CD4-positive, alpha-beta T cell treated with Interleukin-6 at 100 ng/mL for 8 hours (primary cell): ENCODE data around the gene CNTNAP5.

Experiments
- DNase-seq: peaks from one replicate; pipeline ENCODE4 v3.0.0-alpha.2; 2020; ENCODE audit warnings: mixed read lengths, low spot score

Gene CNTNAP5

GRCh38 chr2:124063596-124063995 lies 38.5 kb downstream of the CNTNAP5 start:
- no peak for DNase-seq

- DNase-seq = no peak
Observed at GRCh38 chr2:124065636-124066035, 40.5 kb downstream of the CNTNAP5 start.

GRCh38 chr2:124066776-124067175 lies 41.7 kb downstream of the CNTNAP5 start:
- DNase-seq = no peak

- DNase-seq = no peak
Observed at GRCh38 chr2:124079045-124079444, 54.0 kb downstream of the CNTNAP5 start.

- DNase-seq = no peak
Observed at GRCh38 chr2:124080281-124081153, 55.4 kb downstream of the CNTNAP5 start.

GRCh38 chr2:124081154-124081716 lies 56.1 kb downstream of the CNTNAP5 start:
- no peak for DNase-seq

GRCh38 chr2:124088616-124089015 lies 63.5 kb downstream of the CNTNAP5 start:
- DNase-seq = no peak

- no peak for DNase-seq
Observed at GRCh38 chr2:124091721-124092120, 66.6 kb downstream of the CNTNAP5 start.

- no peak for DNase-seq
Observed at GRCh38 chr2:124092651-124093050, 67.6 kb downstream of the CNTNAP5 start.

GRCh38 chr2:124104914-124105313 lies 79.8 kb downstream of the CNTNAP5 start:
- DNase-seq = no peak

GRCh38 chr2:124112206-124112605 lies 87.1 kb downstream of the CNTNAP5 start:
- no peak for DNase-seq

GRCh38 chr2:124112966-124113365 lies 87.9 kb downstream of the CNTNAP5 start:
- DNase-seq = no peak

GRCh38 chr2:124120246-124120645 lies 95.2 kb downstream of the CNTNAP5 start:
- DNase-seq = no peak

GRCh38 chr2:124121106-124121505 lies 96.0 kb downstream of the CNTNAP5 start:
- DNase-seq = no peak

GRCh38 chr2:124121760-124122275 lies 96.7 kb downstream of the CNTNAP5 start:
- DNase-seq = no peak

GRCh38 chr2:124122340-124122739 lies 97.3 kb downstream of the CNTNAP5 start:
- no peak for DNase-seq

- no peak for DNase-seq
Observed at GRCh38 chr2:124131276-124131675, 106.2 kb downstream of the CNTNAP5 start.

- no peak for DNase-seq
Observed at GRCh38 chr2:124136110-124136509, 111.0 kb downstream of the CNTNAP5 start.

- DNase-seq = no peak
Observed at GRCh38 chr2:124138076-124138475, 113.0 kb downstream of the CNTNAP5 start.

GRCh38 chr2:124145982-124146381 lies 120.9 kb downstream of the CNTNAP5 start:
- no peak for DNase-seq

GRCh38 chr2:124147552-124147951 lies 122.5 kb downstream of the CNTNAP5 start:
- DNase-seq = no peak

GRCh38 chr2:124149571-124149970 lies 124.5 kb downstream of the CNTNAP5 start:
- DNase-seq = no peak

GRCh38 chr2:124151691-124152090 lies 126.6 kb downstream of the CNTNAP5 start:
- DNase-seq = no peak
